H9 (cell line): Measurements from ENCODE around the gene DOCK10. TPM values are rescaled to one million over a fixed set of nuclear protein-coding genes. Genes with fewer than 3 reads are reported as not detected.

ENCODE experiments used
- DNase-seq: peaks from one replicate; pipeline ENCODE4 v3.0.0-alpha.2; 2017
- H2AFZ ChIP-seq: one replicate; pipeline ENCODE4 v1.6.1; 2013; ENCODE audit warnings: mild to moderate bottlenecking, low read length, control low read depth, moderate library complexity
- H2AK5ac ChIP-seq: 2 replicates; pipeline ENCODE4 v1.6.1; 2013; ENCODE audit warnings: low read length, control low read depth, mixed read lengths; ENCODE audit not compliant: insufficient read length
- H2BK120ac ChIP-seq: one replicate; pipeline ENCODE4 v1.6.1; 2013; ENCODE audit warnings: low read depth, mild to moderate bottlenecking, low read length, control low read depth, inconsistent platforms; ENCODE audit not compliant: poor library complexity, severe bottlenecking
- H2BK12ac ChIP-seq: 2 replicates; pipeline ENCODE4 v1.6.1; 2013; ENCODE audit warnings: low read length, control low read depth, mixed read lengths, low read depth; ENCODE audit not compliant: insufficient read length
- H2BK15ac ChIP-seq: 2 replicates; pipeline ENCODE4 v1.6.1; 2013; ENCODE audit warnings: low read depth, low read length, control low read depth
- H2BK20ac ChIP-seq: one replicate; pipeline ENCODE4 v1.6.1; 2013; ENCODE audit warnings: low read depth, mild to moderate bottlenecking, low read length, control low read depth, inconsistent platforms; ENCODE audit not compliant: poor library complexity, severe bottlenecking
- H2BK5ac ChIP-seq: 2 replicates; pipeline ENCODE4 v1.6.1; 2013; ENCODE audit warnings: low read length, control low read depth, mixed read lengths; ENCODE audit not compliant: insufficient read length
- H3K14ac ChIP-seq: 2 replicates; pipeline ENCODE4 v1.6.1; 2013; ENCODE audit warnings: low read length, control low read depth; ENCODE audit not compliant: insufficient read depth
- H3K18ac ChIP-seq: 2 replicates; pipeline ENCODE4 v1.6.1; 2013; ENCODE audit warnings: low read depth, mild to moderate bottlenecking, mixed read lengths, low read length, control low read depth; ENCODE audit not compliant: insufficient read length
- H3K23ac ChIP-seq: 2 replicates; pipeline ENCODE4 v1.6.1; 2013; ENCODE audit warnings: low read length, control low read depth, mixed read lengths, low read depth; ENCODE audit not compliant: insufficient read length
- H3K23me2 ChIP-seq: 2 replicates; pipeline ENCODE4 v1.6.1; 2013; ENCODE audit warnings: low read depth, mild to moderate bottlenecking, mixed read lengths, low read length, control low read depth; ENCODE audit not compliant: insufficient read length, poor library complexity, severe bottlenecking
- H3K27ac ChIP-seq: 2 replicates; pipeline ENCODE4 v1.5.1; 2013; ENCODE audit warnings: low read length, control low read depth, mixed read lengths, low read depth; ENCODE audit not compliant: insufficient read length
- H3K27me3 ChIP-seq: 2 replicates; pipeline ENCODE4 v1.6.1; 2013; ENCODE audit warnings: low read length, control low read depth, inconsistent platforms; ENCODE audit not compliant: insufficient read depth
- H3K4ac ChIP-seq: 2 replicates; pipeline ENCODE4 v1.6.1; 2013; ENCODE audit warnings: low read depth, mild to moderate bottlenecking, control low read depth, inconsistent platforms, low read length, moderate library complexity
- H3K4me1 ChIP-seq: 2 replicates; pipeline ENCODE4 v1.6.1; 2013; ENCODE audit warnings: low read length, control low read depth, inconsistent platforms; ENCODE audit not compliant: insufficient read depth
- H3K4me2 ChIP-seq: 2 replicates; pipeline ENCODE4 v1.6.1; 2013; ENCODE audit warnings: low read length, control low read depth, mixed read lengths; ENCODE audit not compliant: insufficient read length, insufficient read depth
- H3K56ac ChIP-seq: 2 replicates; pipeline ENCODE4 v1.6.1; 2013; ENCODE audit warnings: low read depth, mild to moderate bottlenecking, mixed read lengths, low read length, control low read depth; ENCODE audit not compliant: insufficient read length
- H3K79me1 ChIP-seq: 2 replicates; pipeline ENCODE4 v1.6.1; 2013; ENCODE audit warnings: low read depth, mild to moderate bottlenecking, moderate library complexity, low read length, control low read depth, inconsistent platforms; ENCODE audit not compliant: insufficient read depth, poor library complexity, severe bottlenecking
- H3K79me2 ChIP-seq: 2 replicates; pipeline ENCODE4 v1.6.1; 2013; ENCODE audit warnings: low read length, control low read depth, inconsistent platforms; ENCODE audit not compliant: insufficient read depth
- H3K9ac ChIP-seq: 2 replicates; pipeline ENCODE4 v1.6.1; 2013; ENCODE audit warnings: low read length, control low read depth, mixed read lengths; ENCODE audit not compliant: insufficient read length; ENCODE audit errors: extremely low read depth
- H3K9me3 ChIP-seq: one replicate; pipeline ENCODE4 v1.6.1; 2013; ENCODE audit warnings: low read depth, low read length, inconsistent platforms; ENCODE audit not compliant: control insufficient read depth
- H3T11ph ChIP-seq: one replicate; pipeline ENCODE4 v1.6.1; 2013; ENCODE audit warnings: mild to moderate bottlenecking, low read length, control low read depth, inconsistent platforms
- H4K20me1 ChIP-seq: one replicate; pipeline ENCODE4 v1.6.1; 2013; ENCODE audit not compliant: control insufficient read depth, insufficient read length, insufficient read depth
- H4K5ac ChIP-seq: 2 replicates; pipeline ENCODE4 v1.6.1; 2013; ENCODE audit warnings: low read depth, mild to moderate bottlenecking, mixed read lengths, low read length, control low read depth; ENCODE audit not compliant: insufficient read length
- H4K8ac ChIP-seq: replicated peaks from 2 replicates; pipeline ENCODE4 v1.6.1; 2013; ENCODE audit warnings: low read length, control low read depth, mixed read lengths, low read depth; ENCODE audit not compliant: insufficient read length
- H4K91ac ChIP-seq: 2 replicates; pipeline ENCODE4 v1.6.1; 2013; ENCODE audit warnings: low read depth, mild to moderate bottlenecking, moderate library complexity, mixed read lengths, low read length, control low read depth; ENCODE audit not compliant: insufficient read length
- H3K27ac Mint-ChIP-seq, 3 experiments: 2 replicates in 2 of 3; 3 replicates in 1 of 3; pipeline ENCODE4 v1.8.0; 2020 to 2021; ENCODE audit warnings: mixed read lengths in 3 of 3, mild to moderate bottlenecking in 1 of 3, moderate library complexity in 1 of 3
- H3K27me3 Mint-ChIP-seq: 2 replicates; pipeline ENCODE4 v1.8.0; 2021; ENCODE audit warnings: low read depth, mild to moderate bottlenecking, moderate library complexity, mixed read lengths
- H3K36me3 Mint-ChIP-seq, 3 experiments: 2 replicates in 2 of 3; 3 replicates in 1 of 3; pipeline ENCODE4 v1.8.0; 2020 to 2021; ENCODE audit warnings: low read depth in 3 of 3, mixed read lengths in 3 of 3; ENCODE audit not compliant: insufficient read depth in 1 of 3
- H3K4me1 Mint-ChIP-seq, 2 experiments: 2 replicates each; pipeline ENCODE4 v1.8.0; 2020; ENCODE audit warnings: mixed read lengths in 2 of 2
- H3K4me3 Mint-ChIP-seq, 2 experiments: 2 replicates in 1 of 2; 3 replicates in 1 of 2; pipeline ENCODE4 v1.8.0; 2020 to 2021; ENCODE audit warnings: mild to moderate bottlenecking in 2 of 2, mixed read lengths in 2 of 2, moderate library complexity in 1 of 2
- H3K9me3 Mint-ChIP-seq, 2 experiments: 2 replicates in 1 of 2; 3 replicates in 1 of 2; pipeline ENCODE4 v1.8.0; 2020; ENCODE audit warnings: mild to moderate bottlenecking in 2 of 2, mixed read lengths in 2 of 2, moderate library complexity in 1 of 2
- total RNA-seq: library from RNA; stranded (reverse); gene quantifications from 2 replicates; pipeline ENCODE4 v1.2.1, GENCODE V29; 2021
- TF ChIP-seq, protein P1 (sequence below): fragments of 200-600 bp; sonication (generic); conservative IDR thresholded peaks from 3 replicates; pipeline ENCODE4 v1.8.0; 2021; ENCODE audit warnings: antibody characterized with exemption, mild to moderate bottlenecking

The DOCK10 gene
- total RNA-seq, 1 experiment from 2014 or later: 0.79 TPM

DNA sequence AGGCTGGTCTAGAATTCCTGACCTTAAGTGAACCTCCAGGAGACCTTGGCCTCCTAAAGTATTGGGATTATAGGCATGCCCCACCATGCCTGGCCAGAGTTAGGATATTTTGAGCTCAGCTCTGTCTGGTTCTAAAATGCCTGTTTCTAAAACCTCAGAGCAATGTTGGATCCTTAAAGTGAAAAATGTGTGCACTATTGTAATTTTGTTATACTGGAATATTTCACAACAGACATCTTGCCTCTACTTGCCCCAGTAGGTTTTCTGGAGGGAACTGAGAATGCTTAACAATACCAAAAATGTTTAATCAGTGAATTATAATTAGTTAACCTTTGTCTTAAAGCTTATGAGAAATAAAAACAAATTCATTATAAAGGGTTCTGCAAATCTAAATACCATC is 181.5 kb downstream of the DOCK10 start:
- no peak overlapping the region for H4K5ac ChIP-seq
- no peak overlapping the region for H2BK12ac ChIP-seq
- H3K14ac ChIP-seq: no peak overlapping the region
- no peak overlapping the region for H2BK15ac ChIP-seq
- TF ChIP-seq, protein P1, sequence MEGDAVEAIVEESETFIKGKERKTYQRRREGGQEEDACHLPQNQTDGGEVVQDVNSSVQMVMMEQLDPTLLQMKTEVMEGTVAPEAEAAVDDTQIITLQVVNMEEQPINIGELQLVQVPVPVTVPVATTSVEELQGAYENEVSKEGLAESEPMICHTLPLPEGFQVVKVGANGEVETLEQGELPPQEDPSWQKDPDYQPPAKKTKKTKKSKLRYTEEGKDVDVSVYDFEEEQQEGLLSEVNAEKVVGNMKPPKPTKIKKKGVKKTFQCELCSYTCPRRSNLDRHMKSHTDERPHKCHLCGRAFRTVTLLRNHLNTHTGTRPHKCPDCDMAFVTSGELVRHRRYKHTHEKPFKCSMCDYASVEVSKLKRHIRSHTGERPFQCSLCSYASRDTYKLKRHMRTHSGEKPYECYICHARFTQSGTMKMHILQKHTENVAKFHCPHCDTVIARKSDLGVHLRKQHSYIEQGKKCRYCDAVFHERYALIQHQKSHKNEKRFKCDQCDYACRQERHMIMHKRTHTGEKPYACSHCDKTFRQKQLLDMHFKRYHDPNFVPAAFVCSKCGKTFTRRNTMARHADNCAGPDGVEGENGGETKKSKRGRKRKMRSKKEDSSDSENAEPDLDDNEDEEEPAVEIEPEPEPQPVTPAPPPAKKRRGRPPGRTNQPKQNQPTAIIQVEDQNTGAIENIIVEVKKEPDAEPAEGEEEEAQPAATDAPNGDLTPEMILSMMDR: no peak
- no peak overlapping the region for H2BK5ac ChIP-seq
- H3K9me3 ChIP-seq: no peaks in the 10 kb centered on the region
- no peak overlapping the region for H2BK20ac ChIP-seq
- no peak overlapping the region for H3K18ac ChIP-seq
- no peaks in the 10 kb centered on the region for H3K27me3 ChIP-seq
- Mint-ChIP-seq H3K9me3 (no peaks in the 10 kb centered on the region), H3K27ac (no peak overlapping the region), H3K4me1 (no peaks in the 10 kb centered on the region), H3K27me3 (no peaks in the 10 kb centered on the region), H3K36me3 (no peaks in the 10 kb centered on the region), H3K4me3 (no peak overlapping the region)
- no peak overlapping the region for H2AFZ ChIP-seq
- no peaks in the 10 kb centered on the region for H4K20me1 ChIP-seq
- H2AK5ac ChIP-seq: no peak overlapping the region
- H3K56ac ChIP-seq: no peak overlapping the region
- H3K23me2 ChIP-seq: no peaks in the 10 kb centered on the region
- no peaks in the 10 kb centered on the region for H3K79me1 ChIP-seq
- H3K4me1 ChIP-seq: no peaks in the 10 kb centered on the region
- no peak for DNase-seq
- no peak overlapping the region for H3K23ac ChIP-seq
- H2BK120ac ChIP-seq: no peak overlapping the region
- H3K79me2 ChIP-seq: no peaks in the 10 kb centered on the region
- H3K4ac ChIP-seq: no peak overlapping the region
- no peak overlapping the region for H4K8ac ChIP-seq
- no peak overlapping the region for H3K9ac ChIP-seq
- H3T11ph ChIP-seq: no peak overlapping the region
- H3K27ac ChIP-seq: no peak overlapping the region
- H3K4me2 ChIP-seq: no peak overlapping the region
- H4K91ac ChIP-seq: no peak overlapping the region
